Natural killer cell treated with Interleukin-12 subunit alpha and Interleukin-12 subunit beta and Interleukin-15 and Interleukin-18, amount 100 ng/mL, for 72 hours (primary cell): ENCODE measurements around the gene FOXN1. TPM values are rescaled to one million over a fixed set of nuclear protein-coding genes. Genes with fewer than 3 reads are reported as not detected.

ENCODE experiments used
- ATAC-seq, 2 donors: fragments of 150-1000 bp; cut with Tn5 transposase in 1 of 2; sonication (Bioruptor Pico), chemical (Tn5 transposase) in 1 of 2; 2 replicates each; pipeline ENCODE4 v1.10.0; 2021
- DNase-seq: peaks from one replicate; pipeline ENCODE4 v3.0.0; 2022; ENCODE audit warnings: low spot score
- H3K27ac Mint-ChIP-seq, 2 donors: 1 replicate in 1 of 2; 2 replicates in 1 of 2; pipeline ENCODE4 v1.8.0; 2022; ENCODE audit warnings: mixed read lengths in 2 of 2, mild to moderate bottlenecking in 1 of 2, moderate library complexity in 1 of 2
- H3K27me3 Mint-ChIP-seq, 2 donors: 1 replicate in 1 of 2; 2 replicates in 1 of 2; pipeline ENCODE4 v1.8.0; 2022; ENCODE audit warnings: mixed read lengths in 2 of 2
- H3K36me3 Mint-ChIP-seq: one replicate; pipeline ENCODE4 v1.8.0; 2022; ENCODE audit warnings: mixed read lengths
- H3K4me1 Mint-ChIP-seq, 2 donors: 1 replicate in 1 of 2; 2 replicates in 1 of 2; pipeline ENCODE4 v1.8.0; 2022; ENCODE audit warnings: low read depth in 2 of 2, mixed read lengths in 2 of 2, mild to moderate bottlenecking in 1 of 2
- H3K4me3 Mint-ChIP-seq: one replicate; pipeline ENCODE4 v1.8.0; 2022; ENCODE audit warnings: mixed read lengths
- H3K9me3 Mint-ChIP-seq: 2 replicates; pipeline ENCODE4 v1.8.0; 2022; ENCODE audit warnings: mixed read lengths
- total RNA-seq, 2 donors: library from RNA; stranded (reverse); gene quantifications; one replicate each; pipeline ENCODE4 v1.2.3, GENCODE V29; 2022

Gene FOXN1
- total RNA-seq, 2 donors from 2014 or later = not detected

DNA sequence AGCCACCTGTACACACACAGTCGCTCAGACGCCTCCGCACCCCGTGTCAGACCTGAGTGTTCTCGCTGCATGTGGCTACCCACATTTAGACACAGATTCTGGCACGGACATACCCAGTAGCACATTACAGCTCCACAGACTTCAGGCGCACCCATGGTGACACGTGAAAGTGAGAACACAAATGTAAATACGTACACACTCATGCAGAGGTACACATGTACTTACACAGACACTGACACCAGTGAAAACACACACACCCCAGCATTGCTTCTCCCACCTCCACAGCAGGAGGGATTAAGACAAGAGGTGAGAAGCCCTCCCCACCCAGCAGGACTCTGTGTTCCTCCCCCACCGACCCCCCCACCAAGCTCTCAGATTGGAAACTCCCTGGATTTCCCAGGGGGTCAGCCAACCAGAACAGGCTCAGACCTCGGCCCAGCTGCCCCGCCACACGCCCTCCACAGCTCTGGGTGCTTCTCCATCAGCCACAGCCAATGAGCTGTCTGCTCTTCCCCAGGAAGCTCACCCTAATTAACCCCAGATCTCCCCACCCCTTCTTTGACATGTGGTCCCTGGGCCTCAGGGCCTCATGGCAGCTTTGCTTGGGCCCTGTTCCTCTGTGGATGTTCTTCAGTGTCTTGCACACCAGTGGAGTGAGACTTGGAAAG is 5.3 kb upstream of the FOXN1 start:
- H3K4me1 Mint-ChIP-seq = no peaks in the 10 kb centered on the region
- ATAC-seq = peak in 1 of 2 donors; percentile 15
- H3K9me3 Mint-ChIP-seq = no peaks in the 10 kb centered on the region
- no peak for DNase-seq
- H3K27me3 Mint-ChIP-seq = peaks cover 7 to 8% of the 10 kb centered on the region in 2 donors
- no peaks in the 10 kb centered on the region for H3K36me3 Mint-ChIP-seq
- H3K4me3 Mint-ChIP-seq = no peak overlapping the region
- H3K27ac Mint-ChIP-seq = no peak overlapping the region

- Mint-ChIP-seq H3K27ac (no peak overlapping the region), H3K27me3 (peaks cover 7 to 10% of the 10 kb centered on the region in 2 donors), H3K4me1 (no peaks in the 10 kb centered on the region), H3K4me3 (no peak overlapping the region), H3K9me3 (no peaks in the 10 kb centered on the region), H3K36me3 (no peaks in the 10 kb centered on the region)
- no peak for DNase-seq
- no peak for ATAC-seq
Measured at GRCh38 chr17:28501421-28502284, 4.5 kb upstream of the FOXN1 start.

GRCh38 chr17:28503420-28503819 is 2.7 kb upstream of the FOXN1 start:
- Mint-ChIP-seq H3K4me3 (no peak overlapping the region), H3K27ac (no peak overlapping the region), H3K36me3 (no peaks in the 10 kb centered on the region), H3K9me3 (no peaks in the 10 kb centered on the region), H3K27me3 (peaks cover 7 to 13% of the 10 kb centered on the region in 2 donors), H3K4me1 (no peaks in the 10 kb centered on the region)
- ATAC-seq = no peak
- DNase-seq = no peak

DNA sequence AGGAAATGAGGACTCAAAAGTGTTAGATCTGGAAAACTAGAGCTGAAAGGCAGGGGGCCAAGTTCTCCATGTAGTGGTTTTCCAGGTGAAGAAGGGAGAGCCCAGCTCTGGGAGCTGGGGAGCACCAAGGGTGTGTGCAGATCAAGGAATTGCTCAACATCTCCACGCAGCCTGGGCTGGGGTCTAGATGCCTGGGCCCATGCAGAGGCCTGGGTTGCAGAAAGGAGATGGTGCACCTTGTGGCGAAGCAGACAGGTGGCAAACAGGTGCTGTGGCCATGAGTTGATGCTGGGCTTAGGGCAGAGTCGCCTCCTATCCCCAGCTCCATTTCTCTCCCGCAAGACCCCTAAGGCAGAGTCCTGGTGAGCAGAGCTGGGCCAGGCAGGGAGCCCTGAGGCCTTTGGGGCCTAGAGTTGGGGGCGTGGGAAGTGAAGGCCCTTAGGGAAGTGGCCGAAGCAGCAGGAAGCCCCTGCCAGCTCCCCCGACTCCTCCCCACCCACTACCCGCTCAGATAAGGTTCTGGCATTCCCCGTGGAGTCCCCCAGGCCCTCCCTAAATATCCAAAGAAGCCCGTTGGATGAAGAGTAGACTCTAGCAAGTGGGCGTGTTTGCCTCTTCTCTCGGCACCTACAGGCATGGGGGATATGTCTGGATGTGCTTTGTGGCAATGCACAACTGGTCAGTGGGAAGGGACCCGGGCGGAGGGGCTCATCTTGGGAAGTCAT is 777 bp downstream of the FOXN1 start:
- no peak overlapping the region for H3K4me3 Mint-ChIP-seq
- H3K9me3 Mint-ChIP-seq = no peaks in the 10 kb centered on the region
- no peak for ATAC-seq
- H3K4me1 Mint-ChIP-seq = no peaks in the 10 kb centered on the region
- H3K27ac Mint-ChIP-seq = no peak overlapping the region
- no peak for DNase-seq
- no peaks in the 10 kb centered on the region for H3K36me3 Mint-ChIP-seq
- H3K27me3 Mint-ChIP-seq = peaks cover 17 to 23% of the 10 kb centered on the region in 2 donors

GRCh38 chr17:28507567-28508203 is 1.5 kb downstream of the FOXN1 start:
- DNase-seq (no peak), ATAC-seq (peak in 1 of 2 donors; percentile 15)
- no peaks in the 10 kb centered on the region for H3K9me3 Mint-ChIP-seq
- no peaks in the 10 kb centered on the region for H3K36me3 Mint-ChIP-seq
- H3K4me1 Mint-ChIP-seq = no peaks in the 10 kb centered on the region
- H3K27me3 Mint-ChIP-seq = peaks cover 17 to 25% of the 10 kb centered on the region in 2 donors
- no peak overlapping the region for H3K27ac Mint-ChIP-seq
- no peak overlapping the region for H3K4me3 Mint-ChIP-seq

GRCh38 chr17:28508211-28508724 is 2.1 kb downstream of the FOXN1 start:
- DNase-seq = no peak
- H3K36me3 Mint-ChIP-seq = no peaks in the 10 kb centered on the region
- no peaks in the 10 kb centered on the region for H3K9me3 Mint-ChIP-seq
- peaks cover 21 to 26% of the 10 kb centered on the region in 2 donors for H3K27me3 Mint-ChIP-seq
- no peaks in the 10 kb centered on the region for H3K4me1 Mint-ChIP-seq
- H3K27ac Mint-ChIP-seq = no peak overlapping the region
- ATAC-seq = no peak
- H3K4me3 Mint-ChIP-seq = no peak overlapping the region

DNA sequence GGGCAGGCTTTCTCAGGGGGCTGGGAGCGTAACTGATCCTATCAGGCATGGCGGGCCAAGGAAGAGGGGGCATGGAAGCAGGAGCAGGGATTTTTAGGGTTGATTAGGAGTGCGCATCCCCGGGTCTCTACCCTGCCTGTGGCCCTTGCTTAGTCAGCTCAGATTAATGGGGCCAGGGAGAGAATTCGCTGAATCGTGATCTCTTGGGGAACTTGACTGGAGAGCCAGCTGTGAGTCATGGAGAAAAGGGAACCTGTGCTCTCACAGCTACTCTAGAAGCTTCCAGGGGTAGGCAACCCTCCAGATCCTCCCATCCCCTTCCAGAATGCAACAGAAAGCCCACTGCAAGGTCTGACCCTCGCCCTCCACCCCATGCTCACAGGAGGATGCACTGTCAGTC is 3.6 kb downstream of the FOXN1 start:
- Mint-ChIP-seq H3K4me1 (no peaks in the 10 kb centered on the region), H3K36me3 (no peaks in the 10 kb centered on the region), H3K27me3 (peaks cover 21 to 28% of the 10 kb centered on the region in 2 donors), H3K27ac (no peak overlapping the region), H3K4me3 (no peak overlapping the region), H3K9me3 (no peaks in the 10 kb centered on the region)
- ATAC-seq (no peak), DNase-seq (no peak)

DNA sequence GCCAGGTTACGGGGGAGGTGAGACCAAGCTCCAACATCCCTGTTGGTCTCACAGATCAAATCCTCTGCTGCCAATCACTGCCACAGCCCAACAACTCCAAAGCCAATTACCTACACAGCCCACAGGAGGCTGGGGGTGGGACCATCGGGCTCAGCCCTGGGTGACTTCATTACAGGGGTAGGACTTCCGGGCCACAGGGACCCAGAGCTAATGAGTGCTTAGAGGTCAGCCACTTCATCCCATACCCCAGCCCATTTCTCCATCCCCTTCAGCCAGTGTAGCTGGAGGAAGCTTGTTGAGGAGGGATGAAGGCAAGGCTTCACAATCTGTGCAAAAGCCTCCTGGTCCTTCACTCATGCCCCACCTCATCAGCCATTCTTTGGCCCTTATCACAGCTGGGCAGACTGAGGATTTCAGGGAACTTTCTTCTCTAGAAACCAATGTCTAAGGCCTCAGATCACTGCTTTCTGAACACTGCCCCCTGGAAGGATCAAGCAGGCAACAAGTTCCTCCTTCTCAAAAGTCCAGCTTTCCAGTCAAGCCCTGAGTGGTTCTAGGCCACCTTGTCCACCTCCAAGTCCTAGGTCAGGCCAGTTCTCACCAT is 5.8 kb downstream of the FOXN1 start:
- H3K4me3 Mint-ChIP-seq = no peak overlapping the region
- H3K9me3 Mint-ChIP-seq = no peaks in the 10 kb centered on the region
- no peak overlapping the region for H3K27ac Mint-ChIP-seq
- no peak for DNase-seq
- no peaks in the 10 kb centered on the region for H3K4me1 Mint-ChIP-seq
- ATAC-seq = no peak
- no peaks in the 10 kb centered on the region for H3K36me3 Mint-ChIP-seq
- H3K27me3 Mint-ChIP-seq = peaks cover 21 to 22% of the 10 kb centered on the region in 2 donors

DNA sequence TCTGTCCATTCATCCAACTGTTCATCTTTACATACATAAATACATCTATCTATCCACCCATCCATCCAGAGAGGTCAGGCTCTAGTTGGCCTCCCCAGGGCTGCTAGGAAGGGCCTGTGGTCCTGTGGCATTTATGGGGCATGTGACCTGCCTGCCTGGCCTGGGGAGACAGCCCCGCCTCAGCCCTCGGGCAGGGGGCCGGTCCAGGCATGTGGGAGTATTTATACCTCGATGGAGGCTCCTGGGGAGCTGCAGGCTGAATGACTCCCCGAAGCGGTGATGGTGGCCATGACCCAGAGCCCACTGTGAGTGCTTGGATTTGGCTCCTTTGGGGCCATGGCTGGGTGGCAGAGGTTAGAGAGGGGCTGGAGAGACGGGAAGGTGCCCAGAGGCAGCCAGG is 7.3 kb downstream of the FOXN1 start:
- no peak for ATAC-seq
- Mint-ChIP-seq H3K27me3 (peaks cover 20 to 21% of the 10 kb centered on the region in 2 donors), H3K36me3 (no peaks in the 10 kb centered on the region), H3K9me3 (no peaks in the 10 kb centered on the region), H3K27ac (no peak overlapping the region), H3K4me1 (no peaks in the 10 kb centered on the region), H3K4me3 (no peak overlapping the region)
- DNase-seq = no peak

GRCh38 chr17:28514561-28515002 is 8.4 kb downstream of the FOXN1 start:
- DNase-seq (no peak), ATAC-seq (no peak)
- H3K9me3 Mint-ChIP-seq = no peaks in the 10 kb centered on the region
- H3K4me1 Mint-ChIP-seq = no peaks in the 10 kb centered on the region
- no peak overlapping the region for H3K27ac Mint-ChIP-seq
- no peak overlapping the region for H3K4me3 Mint-ChIP-seq
- H3K27me3 Mint-ChIP-seq = peaks cover 16 to 21% of the 10 kb centered on the region in 2 donors
- H3K36me3 Mint-ChIP-seq = no peaks in the 10 kb centered on the region

DNA sequence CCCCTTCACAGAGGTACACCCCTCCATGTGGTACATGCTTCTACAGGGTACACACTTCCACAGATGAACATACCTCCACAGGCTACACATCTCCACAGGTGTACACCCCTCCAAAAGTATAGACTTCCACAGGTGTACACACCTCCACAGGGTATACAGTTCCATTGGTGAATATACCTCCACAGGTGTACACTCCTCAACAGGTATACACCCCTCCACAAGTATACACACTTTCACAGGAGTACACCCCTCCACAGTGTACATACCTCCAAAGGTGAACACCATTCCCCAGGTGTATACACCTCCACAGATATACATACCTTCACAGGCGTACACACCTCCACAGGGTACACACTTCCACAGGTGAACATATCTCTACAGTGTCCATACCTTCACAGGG is 9.4 kb downstream of the FOXN1 start:
- DNase-seq = no peak
- Mint-ChIP-seq H3K9me3 (no peaks in the 10 kb centered on the region), H3K4me3 (no peak overlapping the region), H3K4me1 (no peaks in the 10 kb centered on the region), H3K36me3 (no peaks in the 10 kb centered on the region), H3K27ac (no peak overlapping the region), H3K27me3 (peaks cover 12 to 13% of the 10 kb centered on the region in 2 donors)
- ATAC-seq = no peak

DNA sequence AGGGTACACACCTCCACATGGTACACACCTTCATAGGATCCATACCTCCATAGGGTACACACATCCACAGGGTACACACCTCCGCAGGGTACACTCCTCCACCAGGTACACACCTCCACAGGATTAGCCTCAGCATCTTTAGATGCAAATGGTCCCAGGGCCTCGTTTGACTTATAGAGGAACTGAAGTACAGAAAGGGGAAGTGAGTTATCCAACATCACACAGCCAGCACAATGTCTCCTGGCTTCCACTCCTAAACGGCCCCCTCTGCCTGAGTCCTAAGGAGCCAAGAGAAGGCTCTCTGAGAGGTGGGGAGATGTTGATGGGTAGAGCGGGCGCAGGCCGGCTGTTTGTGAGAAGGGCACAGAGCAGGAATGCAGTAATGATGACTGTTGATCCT is 12.0 kb downstream of the FOXN1 start:
- DNase-seq (no peak), ATAC-seq (no peak)
- no peaks in the 10 kb centered on the region for H3K36me3 Mint-ChIP-seq
- no peak overlapping the region for H3K4me3 Mint-ChIP-seq
- H3K9me3 Mint-ChIP-seq = no peaks in the 10 kb centered on the region
- H3K27ac Mint-ChIP-seq = no peak overlapping the region
- peaks cover 9 to 10% of the 10 kb centered on the region in 2 donors for H3K27me3 Mint-ChIP-seq
- no peaks in the 10 kb centered on the region for H3K4me1 Mint-ChIP-seq

- no peaks in the 10 kb centered on the region for H3K9me3 Mint-ChIP-seq
- H3K36me3 Mint-ChIP-seq = no peaks in the 10 kb centered on the region
- H3K27ac Mint-ChIP-seq = no peak overlapping the region
- no peaks in the 10 kb centered on the region for H3K4me1 Mint-ChIP-seq
- no peak overlapping the region for H3K4me3 Mint-ChIP-seq
- H3K27me3 Mint-ChIP-seq = peaks cover 4 to 6% of the 10 kb centered on the region in 2 donors
- ATAC-seq (no peak), DNase-seq (no peak)
Measured at GRCh38 chr17:28518578-28518977, 12.4 kb downstream of the FOXN1 start.
